Memory B cell (primary cell): ENCODE measurements around the gene BTBD6.
"Not testable (repeated sequence)": the region's sequence is repeated elsewhere in the genome, so short reads cannot be mapped to it uniquely, and the experiment has no call there.

Source experiments
- ATAC-seq: fragments of 150-1000 bp; cut with Tn5 transposase; 2 replicates; pipeline ENCODE4 v1.10.0; 2021; ENCODE audit warnings: low read depth, mild to moderate bottlenecking, moderate library complexity
- DNase-seq, 2 donors: peaks; one replicate each; pipeline ENCODE4 v3.0.0; 2022; ENCODE audit warnings: low spot score in 2 of 2
- H3K27ac Mint-ChIP-seq: one replicate; pipeline ENCODE4 v1.8.0; 2022; ENCODE audit warnings: mild to moderate bottlenecking, moderate library complexity, mixed read lengths
- H3K27me3 Mint-ChIP-seq: one replicate; pipeline ENCODE4 v1.8.0; 2022; ENCODE audit warnings: mixed read lengths
- H3K36me3 Mint-ChIP-seq: one replicate; pipeline ENCODE4 v1.8.0; 2022; ENCODE audit warnings: mild to moderate bottlenecking, mixed read lengths
- H3K4me1 Mint-ChIP-seq: one replicate; pipeline ENCODE4 v1.8.0; 2022; ENCODE audit warnings: mixed read lengths
- H3K4me3 Mint-ChIP-seq: one replicate; pipeline ENCODE4 v1.8.0; 2022; ENCODE audit warnings: mild to moderate bottlenecking, moderate library complexity, mixed read lengths
- H3K9me3 Mint-ChIP-seq: one replicate; pipeline ENCODE4 v1.8.0; 2022; ENCODE audit warnings: mixed read lengths

Gene BTBD6

GRCh38 chr14:105280525-105280924 lies 32.2 kb downstream of the BTBD6 start:
- ATAC-seq (no peak), DNase-seq (no peak)
- Mint-ChIP-seq H3K36me3 (peaks cover 8% of the 10 kb centered on the region), H3K4me1 (peaks cover 17% of the 10 kb centered on the region), H3K9me3 (no peaks in the 10 kb centered on the region), H3K4me3 (no peak overlapping the region), H3K27me3 (no peaks in the 10 kb centered on the region), H3K27ac (no peak overlapping the region)

- peak; percentile 32 for ATAC-seq
- Mint-ChIP-seq H3K27me3 (no peaks in the 10 kb centered on the region), H3K9me3 (no peaks in the 10 kb centered on the region), H3K27ac (no peak overlapping the region), H3K4me1 (peaks cover 17% of the 10 kb centered on the region), H3K4me3 (no peak overlapping the region), H3K36me3 (peaks cover 11% of the 10 kb centered on the region)
- no peak for DNase-seq
Measured at GRCh38 chr14:105281371-105282097, 33.2 kb downstream of the BTBD6 start.

GRCh38 chr14:105282098-105282725 lies 33.9 kb downstream of the BTBD6 start:
- DNase-seq (no peak), ATAC-seq (no peak)
- no peaks in the 10 kb centered on the region for H3K9me3 Mint-ChIP-seq
- no peak overlapping the region for H3K27ac Mint-ChIP-seq
- no peak overlapping the region for H3K4me3 Mint-ChIP-seq
- peaks cover 11% of the 10 kb centered on the region for H3K36me3 Mint-ChIP-seq
- no peaks in the 10 kb centered on the region for H3K27me3 Mint-ChIP-seq
- H3K4me1 Mint-ChIP-seq: peaks cover 17% of the 10 kb centered on the region

- Mint-ChIP-seq H3K27ac (no peak overlapping the region), H3K4me3 (no peak overlapping the region), H3K36me3 (peaks cover 11% of the 10 kb centered on the region), H3K27me3 (no peaks in the 10 kb centered on the region), H3K9me3 (no peaks in the 10 kb centered on the region), H3K4me1 (peaks cover 17% of the 10 kb centered on the region)
- DNase-seq: no peak
- no peak for ATAC-seq
Measured at GRCh38 chr14:105283028-105283427, 34.7 kb downstream of the BTBD6 start.

- no peaks in the 10 kb centered on the region for H3K9me3 Mint-ChIP-seq
- peaks cover 11% of the 10 kb centered on the region for H3K36me3 Mint-ChIP-seq
- ATAC-seq: no peak
- H3K27ac Mint-ChIP-seq: no peak overlapping the region
- H3K4me3 Mint-ChIP-seq: no peak overlapping the region
- H3K4me1 Mint-ChIP-seq: peaks cover 17% of the 10 kb centered on the region
- H3K27me3 Mint-ChIP-seq: no peaks in the 10 kb centered on the region
- no peak for DNase-seq
Measured at GRCh38 chr14:105283899-105284298, 35.6 kb downstream of the BTBD6 start.

GRCh38 chr14:105285174-105285573 lies 36.8 kb downstream of the BTBD6 start:
- Mint-ChIP-seq H3K4me3 (no peak overlapping the region), H3K27ac (no peak overlapping the region), H3K27me3 (no peaks in the 10 kb centered on the region), H3K36me3 (peaks cover 11% of the 10 kb centered on the region), H3K4me1 (peaks cover 18% of the 10 kb centered on the region), H3K9me3 (no peaks in the 10 kb centered on the region)
- ATAC-seq (no peak), DNase-seq (no peak)

GRCh38 chr14:105286759-105287144 lies 38.4 kb downstream of the BTBD6 start:
- H3K27ac Mint-ChIP-seq: peak overlapping the region; percentile 17
- H3K9me3 Mint-ChIP-seq: no peaks in the 10 kb centered on the region
- no peak overlapping the region for H3K4me3 Mint-ChIP-seq
- ATAC-seq (no peak), DNase-seq (no peak)
- peaks cover 14% of the 10 kb centered on the region for H3K36me3 Mint-ChIP-seq
- H3K27me3 Mint-ChIP-seq: peaks cover 2% of the 10 kb centered on the region
- peaks cover 19% of the 10 kb centered on the region for H3K4me1 Mint-ChIP-seq

- H3K4me1 Mint-ChIP-seq: peaks cover 19% of the 10 kb centered on the region
- no peaks in the 10 kb centered on the region for H3K9me3 Mint-ChIP-seq
- H3K27ac Mint-ChIP-seq: no peak overlapping the region
- DNase-seq (no peak), ATAC-seq (no peak)
- H3K4me3 Mint-ChIP-seq: no peak overlapping the region
- H3K27me3 Mint-ChIP-seq: peaks cover 2% of the 10 kb centered on the region
- peaks cover 14% of the 10 kb centered on the region for H3K36me3 Mint-ChIP-seq
Measured at GRCh38 chr14:105287249-105288102, 39.1 kb downstream of the BTBD6 start.

- H3K9me3 Mint-ChIP-seq, H3K4me3 Mint-ChIP-seq, H3K27me3 Mint-ChIP-seq, ATAC-seq, H3K27ac Mint-ChIP-seq, DNase-seq: not testable (repeated sequence)
- peaks cover 18% of the 10 kb centered on the region for H3K4me1 Mint-ChIP-seq
- H3K36me3 Mint-ChIP-seq: peaks cover 14% of the 10 kb centered on the region
Measured at GRCh38 chr14:105288936-105289335, 40.6 kb downstream of the BTBD6 start.

- Mint-ChIP-seq H3K9me3 (no peaks in the 10 kb centered on the region), H3K36me3 (peaks cover 3% of the 10 kb centered on the region), H3K27ac (no peak overlapping the region), H3K4me3 (no peak overlapping the region), H3K27me3 (peaks cover 2% of the 10 kb centered on the region), H3K4me1 (peaks cover 20% of the 10 kb centered on the region)
- DNase-seq (no peak), ATAC-seq (no peak)
Measured at GRCh38 chr14:105290621-105291346, 42.5 kb downstream of the BTBD6 start.

GRCh38 chr14:105292826-105293711 lies 44.7 kb downstream of the BTBD6 start:
- Mint-ChIP-seq H3K4me3 (no peak overlapping the region), H3K27me3 (peaks cover 2% of the 10 kb centered on the region), H3K36me3 (peaks cover 3% of the 10 kb centered on the region), H3K4me1 (peaks cover 20% of the 10 kb centered on the region), H3K27ac (no peak overlapping the region), H3K9me3 (no peaks in the 10 kb centered on the region)
- ATAC-seq (no peak), DNase-seq (no peak)

GRCh38 chr14:105294142-105294597 lies 45.8 kb downstream of the BTBD6 start:
- DNase-seq: peak in 1 of 2 donors; percentile 37
- Mint-ChIP-seq H3K27me3 (peaks cover 2% of the 10 kb centered on the region), H3K36me3 (peaks cover 3% of the 10 kb centered on the region), H3K9me3 (no peaks in the 10 kb centered on the region), H3K4me3 (peak overlapping the region; percentile 28), H3K4me1 (peaks cover 18% of the 10 kb centered on the region), H3K27ac (peak overlapping the region; percentile 84)
- peak; percentile 84 for ATAC-seq

GRCh38 chr14:105297311-105297710 lies 49.0 kb downstream of the BTBD6 start:
- H3K27ac Mint-ChIP-seq, DNase-seq, ATAC-seq, H3K9me3 Mint-ChIP-seq, H3K27me3 Mint-ChIP-seq, H3K4me3 Mint-ChIP-seq, H3K36me3 Mint-ChIP-seq: not testable (repeated sequence)
- peaks cover 20% of the 10 kb centered on the region for H3K4me1 Mint-ChIP-seq
